ENCODE data around the gene DGLUCY.

Gene DGLUCY

DNA sequence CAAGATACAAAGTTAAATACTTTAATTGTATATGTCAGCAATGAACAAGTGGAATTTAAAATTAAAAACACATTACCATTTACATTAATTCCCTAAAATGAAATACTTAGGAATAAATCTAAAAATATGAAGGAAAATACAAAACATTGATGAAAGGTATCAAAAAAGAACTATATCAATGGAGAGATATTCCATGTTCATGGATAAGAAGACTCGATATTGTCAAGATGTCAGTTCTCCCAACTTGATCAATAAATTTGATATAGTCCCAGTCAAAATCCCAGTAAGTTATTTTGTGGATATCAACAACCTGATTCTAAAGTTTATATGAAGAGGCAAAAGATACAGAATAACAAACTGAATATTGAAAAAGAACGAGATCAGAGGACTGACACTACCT, 97.1 kb downstream of the DGLUCY start:
- CTCF ChIA-PET, result no interaction called here

DNA sequence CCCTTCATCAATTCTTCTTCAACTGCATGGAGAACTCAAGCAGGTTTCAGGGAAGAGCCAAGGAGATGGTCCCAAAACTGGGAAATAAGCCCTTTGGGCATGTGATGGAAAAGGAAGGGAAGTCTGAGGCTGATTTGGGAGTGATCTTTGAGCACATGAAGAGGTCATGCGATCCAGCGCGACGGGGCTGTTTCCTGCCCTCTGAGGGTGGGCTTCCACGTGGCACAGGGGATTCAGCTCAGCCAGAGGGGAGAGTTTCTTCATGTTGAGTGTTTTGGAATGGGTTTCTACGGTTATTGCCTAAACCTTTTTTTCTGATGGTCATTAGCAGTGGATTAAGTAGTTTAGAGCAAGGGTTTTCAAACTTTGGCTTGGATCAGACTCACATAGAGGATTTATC, 100.4 kb downstream of the DGLUCY start:
- TF ChIP-seq, protein P1, sequence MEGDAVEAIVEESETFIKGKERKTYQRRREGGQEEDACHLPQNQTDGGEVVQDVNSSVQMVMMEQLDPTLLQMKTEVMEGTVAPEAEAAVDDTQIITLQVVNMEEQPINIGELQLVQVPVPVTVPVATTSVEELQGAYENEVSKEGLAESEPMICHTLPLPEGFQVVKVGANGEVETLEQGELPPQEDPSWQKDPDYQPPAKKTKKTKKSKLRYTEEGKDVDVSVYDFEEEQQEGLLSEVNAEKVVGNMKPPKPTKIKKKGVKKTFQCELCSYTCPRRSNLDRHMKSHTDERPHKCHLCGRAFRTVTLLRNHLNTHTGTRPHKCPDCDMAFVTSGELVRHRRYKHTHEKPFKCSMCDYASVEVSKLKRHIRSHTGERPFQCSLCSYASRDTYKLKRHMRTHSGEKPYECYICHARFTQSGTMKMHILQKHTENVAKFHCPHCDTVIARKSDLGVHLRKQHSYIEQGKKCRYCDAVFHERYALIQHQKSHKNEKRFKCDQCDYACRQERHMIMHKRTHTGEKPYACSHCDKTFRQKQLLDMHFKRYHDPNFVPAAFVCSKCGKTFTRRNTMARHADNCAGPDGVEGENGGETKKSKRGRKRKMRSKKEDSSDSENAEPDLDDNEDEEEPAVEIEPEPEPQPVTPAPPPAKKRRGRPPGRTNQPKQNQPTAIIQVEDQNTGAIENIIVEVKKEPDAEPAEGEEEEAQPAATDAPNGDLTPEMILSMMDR (conservative IDR thresholded peaks at IDR 0.05; ENCODE audit: low read depth), result no peak
- no peak for DNase-seq (ENCODE audit: low spot score)
- no peak overlapping the region for H3K27ac ChIP-seq
- POLR2A ChIA-PET (ENCODE audit: low non-redundant PET), result no interaction called here
- CTCF ChIA-PET, result no interaction called here

More for the DNA sequence above, 97.1 kb downstream of the DGLUCY start:
- POLR2A ChIA-PET (ENCODE audit: low non-redundant PET), result no interaction called here
- DNase-seq (ENCODE audit: low spot score), result no peak
- TF ChIP-seq, protein P1 (conservative IDR thresholded peaks at IDR 0.05; ENCODE audit: low read depth), result no peak
- H3K27ac ChIP-seq, result no peak overlapping the region

DNA sequence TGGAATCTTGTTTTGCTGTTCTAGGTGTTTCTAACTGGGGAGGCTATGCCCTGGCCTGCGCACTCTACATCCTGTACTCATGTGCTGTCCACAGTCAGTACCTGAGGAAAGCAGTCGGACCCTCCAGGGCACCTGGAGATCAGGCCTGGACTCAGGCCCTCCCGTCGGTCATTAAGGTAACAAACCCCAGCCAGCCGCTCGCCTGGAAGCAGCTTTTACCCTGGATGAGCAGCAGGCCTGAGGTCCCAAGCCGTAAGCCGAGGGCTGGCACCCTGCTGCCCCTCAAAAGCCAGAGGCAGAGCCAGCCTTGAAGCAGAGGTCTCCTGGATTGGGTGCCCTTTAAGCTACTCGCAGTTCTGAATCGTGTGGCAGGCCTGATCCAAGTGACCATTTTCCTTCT, 101.5 kb downstream of the DGLUCY start:
- peak overlapping the region; percentile 27; the same call in 1 of the 2 replicates for H3K27ac ChIP-seq
- no peak for DNase-seq (ENCODE audit: low spot score)
- ChIA-PET CTCF (no interaction called here), POLR2A (ENCODE audit: low non-redundant PET) (no interaction called here)
- TF ChIP-seq, protein P1 (conservative IDR thresholded peaks at IDR 0.05; ENCODE audit: low read depth), result no peak

- peak overlapping the region; percentile 93; the same call in 1 of the 2 replicates for H3K27ac ChIP-seq
- no peak for DNase-seq (ENCODE audit: low spot score)
- TF ChIP-seq, protein P1 (conservative IDR thresholded peaks at IDR 0.05; ENCODE audit: low read depth), result no peak
- ChIA-PET CTCF (interaction anchor here (0.7 kb wide), 1 partner anchor 49 kb away, joined by 3 read pairs; no protein-coding TSS in a partner anchor), POLR2A (ENCODE audit: low non-redundant PET) (no interaction called here)
Observed at GRCh38 chr14:91216731-91217226, 102.9 kb downstream of the DGLUCY start.

GRCh38 chr14:91218014-91218413, 104.1 kb downstream of the DGLUCY start:
- POLR2A ChIA-PET (ENCODE audit: low non-redundant PET), result no interaction called here

DNA sequence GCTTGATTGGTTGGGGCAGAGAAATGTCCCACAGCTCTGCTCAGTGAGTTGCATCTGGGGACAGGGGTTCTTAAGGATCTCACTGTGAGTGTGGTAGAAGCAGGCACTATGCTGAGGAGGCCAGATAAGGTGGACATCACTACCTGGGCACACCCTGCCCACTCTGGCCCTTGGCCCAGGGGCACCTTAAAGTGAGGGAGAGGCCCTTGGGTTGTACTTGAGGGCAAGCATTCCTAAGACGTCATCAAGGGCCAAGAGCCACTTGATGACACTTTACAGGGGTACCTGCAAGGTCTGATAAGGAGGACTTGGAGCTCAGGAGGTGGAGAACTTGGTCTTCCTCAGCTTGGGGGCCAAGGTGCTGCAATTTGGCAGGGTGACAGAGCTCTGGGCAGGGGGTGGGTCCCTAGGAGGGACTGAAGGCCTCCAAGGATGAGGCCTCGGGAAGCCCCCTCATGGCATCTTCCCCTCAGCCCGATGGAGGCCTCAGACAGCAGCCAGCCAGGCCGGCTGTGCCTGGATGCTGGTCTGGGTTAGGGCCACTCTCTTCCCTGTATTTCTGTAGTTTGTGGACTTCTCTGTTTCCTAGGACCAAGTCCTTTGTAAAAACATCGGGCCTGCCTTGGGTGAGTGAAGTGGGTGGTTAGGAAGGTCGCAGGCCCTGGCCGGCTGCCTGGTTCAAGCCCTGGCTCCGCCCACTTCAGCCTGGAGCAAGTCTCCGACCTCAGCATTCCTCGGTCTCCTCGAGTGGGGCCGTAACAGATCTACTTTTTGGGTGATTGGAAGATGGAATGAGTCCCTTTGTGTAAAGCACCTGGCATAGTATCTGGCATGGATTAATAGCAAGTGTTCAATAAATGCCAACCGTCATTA, 105.9 kb downstream of the DGLUCY start:
- H3K27ac ChIP-seq, result peak overlapping the region; percentile 93
- ChIA-PET CTCF (interaction anchor here (0.5 to 0.6 kb wide), 2 partner anchors 18 to 156 kb away, joined by 3 to 4 read pairs; no protein-coding TSS in a partner anchor), POLR2A (ENCODE audit: low non-redundant PET) (no interaction called here)
- DNase-seq (ENCODE audit: low spot score), result no peak
- TF ChIP-seq, protein P1 (conservative IDR thresholded peaks at IDR 0.05; ENCODE audit: low read depth), result no peak

More at GRCh38 chr14:91218014-91218413, 104.1 kb downstream of the DGLUCY start:
- TF ChIP-seq, protein P1 (conservative IDR thresholded peaks at IDR 0.05; ENCODE audit: low read depth), result no peak
- CTCF ChIA-PET, result interaction anchor here (0.6 kb wide), 1 partner anchor 35 kb away, joined by 3 read pairs; no protein-coding TSS in a partner anchor
- no peak for DNase-seq (ENCODE audit: low spot score)
- peak overlapping the region; percentile 93 for H3K27ac ChIP-seq

All from RWPE1 (cell line).